DOHH2 (cell line): ENCODE results near the gene MAD2L1.

ENCODE experiments used
- H3F3A ChIP-seq: fragments of 200-600 bp; sonication (generic), shearing (Covaris generic); 2 replicates; pipeline ENCODE4 v1.6.0; 2016; ENCODE audit warnings: antibody characterized with exemption, mild to moderate bottlenecking; ENCODE audit not compliant: control insufficient read depth, insufficient read depth
- H3K27ac ChIP-seq: fragments of 200-600 bp; sonication (generic); 2 replicates; pipeline ENCODE4 v1.5.1; 2014; ENCODE audit warnings: low read depth, mild to moderate bottlenecking, low read length, moderate library complexity
- H3K27me3 ChIP-seq: fragments of 200-600 bp; sonication (generic); 2 replicates; pipeline ENCODE4 v1.6.1; 2014; ENCODE audit warnings: mild to moderate bottlenecking, low read length, mixed read lengths; ENCODE audit not compliant: control insufficient read depth
- H3K36me3 ChIP-seq: fragments of 200-600 bp; sonication (generic); 2 replicates; pipeline ENCODE4 v1.6.1; 2014; ENCODE audit warnings: mild to moderate bottlenecking, low read length, moderate library complexity, mixed read lengths; ENCODE audit not compliant: control insufficient read depth
- H3K4me1 ChIP-seq: fragments of 200-600 bp; sonication (generic); 2 replicates; pipeline ENCODE4 v1.6.1; 2014; ENCODE audit warnings: mild to moderate bottlenecking, low read length, mixed read lengths; ENCODE audit not compliant: control insufficient read depth
- H3K4me2 ChIP-seq: fragments of 200-600 bp; sonication (generic); 2 replicates; pipeline ENCODE4 v1.6.0; 2014; ENCODE audit warnings: mild to moderate bottlenecking, low read length, moderate library complexity
- H3K4me3 ChIP-seq: fragments of 200-600 bp; sonication (generic); 2 replicates; pipeline ENCODE4 v1.5.1; 2014; ENCODE audit warnings: mild to moderate bottlenecking, low read length, mixed read lengths
- H3K79me2 ChIP-seq: fragments of 200-600 bp; sonication (generic); 2 replicates; pipeline ENCODE4 v1.6.1; 2014; ENCODE audit warnings: mild to moderate bottlenecking, low read length, mixed read lengths; ENCODE audit not compliant: control insufficient read depth
- H3K9me2 ChIP-seq: fragments of 200-600 bp; sonication (generic); replicated peaks from 2 replicates; pipeline ENCODE4 v1.6.1; 2014; ENCODE audit warnings: mild to moderate bottlenecking, low read length, mixed read lengths; ENCODE audit not compliant: control insufficient read depth
- H3K9me3 ChIP-seq: fragments of 200-600 bp; sonication (generic); 2 replicates; pipeline ENCODE4 v1.6.1; 2014; ENCODE audit warnings: antibody characterized with exemption, low read length, mixed read lengths; ENCODE audit not compliant: control insufficient read depth, insufficient read depth
- H4K20me1 ChIP-seq: fragments of 200-600 bp; sonication (generic); 2 replicates; pipeline ENCODE4 v1.6.0; 2014; ENCODE audit warnings: low read depth, mild to moderate bottlenecking, antibody characterized with exemption, low read length, moderate library complexity; ENCODE audit not compliant: control insufficient read depth, insufficient read depth
- CTCF ChIP-seq: fragments of 200-600 bp; sonication (generic); IDR thresholded peaks from one replicate; pipeline ENCODE4 v1.5.1; 2014; ENCODE audit warnings: antibody characterized with exemption, mild to moderate bottlenecking, low read depth, low read length; ENCODE audit not compliant: poor library complexity, severe bottlenecking
- EZH2phosphoT487 ChIP-seq: fragments of 200-600 bp; sonication (generic); IDR thresholded peaks from 2 replicates; pipeline ENCODE4 v1.6.1; 2017; ENCODE audit warnings: borderline replicate concordance, mild to moderate bottlenecking, antibody characterized with exemption, low read length, moderate library complexity, mixed read lengths

MAD2L1 gene

GRCh38 chr4:120055795-120056194, 10.9 kb downstream of the MAD2L1 start:
- TF ChIP-seq EZH2phosphoT487 (no peak), CTCF (no peak)
- Histone ChIP-seq H3K27me3 (no peaks in the 10 kb centered on the region), H3K27ac (no peak overlapping the region), H3K79me2 (peaks cover 27% of the 10 kb centered on the region), H4K20me1 (no peaks in the 10 kb centered on the region), H3K4me1 (peaks cover 54% of the 10 kb centered on the region), H3F3A (peaks cover 24% of the 10 kb centered on the region; the same call in 1 of the 2 replicates), H3K9me3 (no peaks in the 10 kb centered on the region), H3K9me2 (no peaks in the 10 kb centered on the region), H3K36me3 (peaks cover 59% of the 10 kb centered on the region), H3K4me2 (peak overlapping the region; percentile 33; the same call in 1 of the 2 replicates), H3K4me3 (0 out of 2 replicates have a peak overlapping the region, but pooled peaks have one; percentile 1)

- H3K4me1 ChIP-seq: peaks cover 54% of the 10 kb centered on the region
- peaks cover 24% of the 10 kb centered on the region; the same call in 1 of the 2 replicates for H3F3A ChIP-seq
- no peaks in the 10 kb centered on the region for H4K20me1 ChIP-seq
- peaks cover 25% of the 10 kb centered on the region for H3K79me2 ChIP-seq
- no peaks in the 10 kb centered on the region for H3K9me3 ChIP-seq
- no peak for TF ChIP-seq EZH2phosphoT487
- no peak for TF ChIP-seq CTCF
- no peak overlapping the region for H3K4me2 ChIP-seq
- H3K36me3 ChIP-seq: peaks cover 52% of the 10 kb centered on the region
- no peak overlapping the region for H3K27ac ChIP-seq
- H3K4me3 ChIP-seq: no peak overlapping the region
- H3K27me3 ChIP-seq: no peaks in the 10 kb centered on the region
- no peaks in the 10 kb centered on the region for H3K9me2 ChIP-seq
These were observed 11.5 kb downstream of the MAD2L1 start for GRCh38 chr4:120055162-120055561.

GRCh38 chr4:120053911-120054310, 12.7 kb downstream of the MAD2L1 start:
- Histone ChIP-seq H3K4me2 (peak overlapping the region; percentile 27), H3K27me3 (no peaks in the 10 kb centered on the region), H3K9me3 (no peaks in the 10 kb centered on the region), H3K79me2 (peaks cover 16% of the 10 kb centered on the region), H3K4me1 (peaks cover 54% of the 10 kb centered on the region), H3K36me3 (peaks cover 40% of the 10 kb centered on the region), H3F3A (peaks cover 24% of the 10 kb centered on the region; the same call in 1 of the 2 replicates), H3K27ac (no peak overlapping the region), H3K4me3 (no peak overlapping the region), H4K20me1 (no peaks in the 10 kb centered on the region), H3K9me2 (no peaks in the 10 kb centered on the region)
- no peak for TF ChIP-seq EZH2phosphoT487
- TF ChIP-seq CTCF: no peak
